Kidney epithelial cell (primary cell): ENCODE measurements around the gene TOX2. TPM values are rescaled to one million over a fixed set of nuclear protein-coding genes. Genes with fewer than 3 reads are reported as not detected.
"Not testable (repeated sequence)": the region's sequence is repeated elsewhere in the genome, so short reads cannot be mapped to it uniquely, and the experiment has no call there.

Experiments
- DNase-seq: peaks from one replicate; pipeline ENCODE4 v3.0.0-alpha.2; 2010; ENCODE audit warnings: low read depth
- H3K27me3 ChIP-seq: 2 replicates; pipeline ENCODE4 v1.6.0; 2011; ENCODE audit warnings: low read length; ENCODE audit not compliant: control insufficient read depth, insufficient read depth
- H3K36me3 ChIP-seq: 2 replicates; pipeline ENCODE4 v1.5.1; 2011; ENCODE audit warnings: low read length; ENCODE audit not compliant: control insufficient read depth, insufficient read depth
- H3K4me3 ChIP-seq: 2 replicates; pipeline ENCODE4 v1.5.1; 2011; ENCODE audit warnings: low read depth, mild to moderate bottlenecking, control low read depth, low read length
- CTCF ChIP-seq: IDR thresholded peaks from 2 replicates; pipeline ENCODE4 v1.5.1; 2011; ENCODE audit warnings: mild to moderate bottlenecking, moderate library complexity, low read length, control low read depth, inconsistent platforms; ENCODE audit not compliant: insufficient read depth, poor library complexity, severe bottlenecking
- total RNA-seq: library from RNA; depleted of rRNA; stranded (reverse); fragments of >200 nt; gene quantifications from 2 replicates; pipeline ENCODE4 v1.2.3, GENCODE V29; 2015

Gene TOX2
- total RNA-seq, 1 donor from 2014 or later, result 7.3 TPM

DNA sequence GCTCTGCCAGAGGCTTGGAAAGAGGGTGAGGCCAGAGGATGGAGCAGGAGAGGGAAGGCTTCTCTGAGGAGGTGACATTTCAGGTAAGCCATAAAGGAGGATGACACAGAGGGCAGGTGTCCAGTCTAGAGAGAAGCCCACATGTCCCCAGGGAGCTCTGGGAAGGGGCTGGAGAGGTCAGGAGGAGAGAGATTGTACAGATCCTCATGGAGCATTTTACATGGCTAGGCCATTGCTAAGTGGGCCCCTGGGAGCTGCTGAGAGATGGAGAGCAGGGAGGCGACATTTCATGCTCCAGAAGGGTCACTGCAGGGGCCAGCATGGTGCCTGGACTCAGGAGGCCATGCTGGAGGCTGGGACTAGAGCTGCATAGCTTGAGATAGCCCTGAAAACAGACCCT, 124.5 kb downstream of the TOX2 start:
- Histone ChIP-seq H3K27me3 (peaks cover 7% of the 10 kb centered on the region), H3K36me3 (no peaks in the 10 kb centered on the region), H3K4me3 (no peak overlapping the region)
- no peak for DNase-seq
- no peak for TF ChIP-seq CTCF

GRCh38 chr20:44039741-44040140, 125.1 kb downstream of the TOX2 start:
- Histone ChIP-seq H3K36me3 (no peaks in the 10 kb centered on the region), H3K4me3 (no peak overlapping the region), H3K27me3 (peaks cover 7% of the 10 kb centered on the region)
- no peak for TF ChIP-seq CTCF
- DNase-seq, result no peak

GRCh38 chr20:44040202-44040915, 125.7 kb downstream of the TOX2 start:
- Histone ChIP-seq H3K27me3 (peaks cover 7% of the 10 kb centered on the region), H3K36me3 (no peaks in the 10 kb centered on the region), H3K4me3 (no peak overlapping the region)
- DNase-seq, result no peak
- TF ChIP-seq CTCF, result no peak

GRCh38 chr20:44041001-44041400, 126.3 kb downstream of the TOX2 start:
- no peak for TF ChIP-seq CTCF
- Histone ChIP-seq H3K27me3 (peaks cover 7% of the 10 kb centered on the region), H3K36me3 (no peaks in the 10 kb centered on the region), H3K4me3 (no peak overlapping the region)
- DNase-seq, result no peak

DNA sequence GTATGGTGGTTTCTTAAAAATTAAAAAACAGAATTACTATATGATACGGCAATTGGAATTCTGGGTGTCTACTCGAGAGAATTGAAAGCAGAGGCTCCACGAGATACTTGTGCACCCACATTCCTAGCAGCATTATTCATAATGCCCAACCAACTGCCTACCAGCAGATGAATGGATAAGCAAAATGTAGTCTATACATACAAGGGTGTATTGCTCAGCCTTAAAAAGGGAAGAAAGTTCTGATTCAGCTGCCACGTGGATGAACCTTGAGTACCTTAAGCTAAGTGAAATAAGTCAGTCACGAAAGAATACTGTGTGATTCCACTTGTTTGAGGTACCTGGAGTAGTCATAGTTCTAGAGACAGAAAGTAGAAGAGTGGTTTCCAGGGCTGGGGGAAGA, 130.1 kb downstream of the TOX2 start:
- H3K36me3 ChIP-seq, H3K4me3 ChIP-seq, H3K27me3 ChIP-seq, DNase-seq: not testable (repeated sequence)

- DNase-seq, result no peak
- TF ChIP-seq CTCF, result no peak
- Histone ChIP-seq H3K36me3 (no peaks in the 10 kb centered on the region), H3K4me3 (no peak overlapping the region), H3K27me3 (no peaks in the 10 kb centered on the region)
Measured at GRCh38 chr20:44050327-44050726, 135.7 kb downstream of the TOX2 start.
